HUES6 (cell line): ENCODE data around the gene MACROH2A2.

Source experiments
- H3K27ac ChIP-seq: 2 replicates; pipeline ENCODE4 v1.7.0; 2013; ENCODE audit warnings: low read depth, mild to moderate bottlenecking, low read length, inconsistent platforms
- H3K27me3 ChIP-seq: 2 replicates; pipeline ENCODE4 v1.6.1; 2013; ENCODE audit warnings: low read length; ENCODE audit not compliant: control insufficient read depth, insufficient read depth
- H3K36me3 ChIP-seq: 2 replicates; pipeline ENCODE4 v1.6.1; 2013; ENCODE audit warnings: low read length; ENCODE audit not compliant: control insufficient read depth, insufficient read depth
- H3K4me1 ChIP-seq: 2 replicates; pipeline ENCODE4 v1.6.1; 2013; ENCODE audit warnings: low read length; ENCODE audit not compliant: control insufficient read depth, insufficient read depth
- H3K4me3 ChIP-seq: 2 replicates; pipeline ENCODE4 v1.5.1; 2013; ENCODE audit warnings: low read depth, low read length
- H3K9ac ChIP-seq: one replicate; pipeline ENCODE4 v1.6.1; 2013; ENCODE audit warnings: mild to moderate bottlenecking, low read length
- H3K9me3 ChIP-seq: 2 replicates; pipeline ENCODE4 v1.6.1; 2013; ENCODE audit warnings: low read depth, low read length; ENCODE audit not compliant: control insufficient read depth, insufficient read depth

The MACROH2A2 gene

DNA sequence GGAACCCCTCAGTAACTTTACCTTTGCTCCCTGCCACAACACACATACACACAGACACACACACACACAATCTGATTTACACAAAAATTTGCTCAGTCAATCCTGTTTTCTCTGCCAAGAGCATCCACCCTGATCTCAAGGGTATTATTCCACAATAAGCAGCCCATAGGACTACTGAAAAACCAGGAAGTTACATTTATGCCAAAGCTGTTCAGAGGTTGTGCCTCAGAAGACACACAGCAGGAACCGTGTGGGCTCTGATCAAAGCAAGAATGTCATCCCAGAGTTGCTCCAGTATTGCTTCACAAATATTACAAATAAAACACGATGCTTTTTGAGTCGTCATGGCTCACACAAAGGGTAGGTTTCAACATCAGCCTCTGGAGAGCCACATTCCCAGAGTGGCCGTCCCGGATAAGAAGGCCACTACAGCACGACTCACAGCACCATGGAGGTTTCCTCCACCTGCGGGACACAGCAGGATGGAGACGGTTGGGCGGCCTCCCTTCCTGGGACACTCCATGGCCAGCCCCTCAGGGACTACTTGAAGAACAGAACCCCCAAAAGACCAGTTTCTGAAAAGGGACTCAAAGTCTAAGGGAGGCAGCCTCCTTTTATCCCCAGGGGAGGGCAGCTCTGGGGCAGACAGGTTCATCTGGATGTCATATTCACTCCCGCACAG is 78.4 kb downstream of the MACROH2A2 start:
- no peak overlapping the region for H3K4me3 ChIP-seq
- no peaks in the 10 kb centered on the region for H3K36me3 ChIP-seq
- H3K9me3 ChIP-seq, result no peaks in the 10 kb centered on the region
- H3K27me3 ChIP-seq, result peaks cover 27% of the 10 kb centered on the region
- H3K9ac ChIP-seq, result no peak overlapping the region
- H3K27ac ChIP-seq, result no peak overlapping the region
- H3K4me1 ChIP-seq, result peaks cover 11% of the 10 kb centered on the region; the same call in 1 of the 2 replicates

DNA sequence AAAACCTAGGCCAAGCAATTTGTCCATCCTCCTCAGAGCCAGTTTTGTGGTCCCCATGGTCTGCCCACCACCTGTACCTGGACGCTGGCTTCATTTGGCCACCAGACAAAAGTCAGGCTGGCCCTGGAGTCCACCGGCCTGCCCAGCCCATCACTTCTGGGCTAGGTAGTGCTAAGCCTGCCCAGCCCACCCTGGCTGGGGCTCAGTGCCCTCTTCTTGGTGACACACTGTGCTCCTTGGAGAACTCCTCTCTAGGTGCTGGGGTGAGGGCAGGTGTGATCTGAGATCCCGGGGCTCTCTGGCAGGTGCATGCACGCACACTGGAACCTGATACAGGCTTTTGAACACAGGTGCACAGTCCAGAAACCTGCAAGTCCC is 78.9 kb downstream of the MACROH2A2 start:
- Histone ChIP-seq H3K36me3 (no peaks in the 10 kb centered on the region), H3K27ac (no peak overlapping the region), H3K4me3 (no peak overlapping the region; the same call in 1 of the 2 replicates), H3K27me3 (peaks cover 27% of the 10 kb centered on the region), H3K4me1 (peaks cover 11% of the 10 kb centered on the region; the same call in 1 of the 2 replicates), H3K9ac (no peak overlapping the region), H3K9me3 (no peaks in the 10 kb centered on the region)

DNA sequence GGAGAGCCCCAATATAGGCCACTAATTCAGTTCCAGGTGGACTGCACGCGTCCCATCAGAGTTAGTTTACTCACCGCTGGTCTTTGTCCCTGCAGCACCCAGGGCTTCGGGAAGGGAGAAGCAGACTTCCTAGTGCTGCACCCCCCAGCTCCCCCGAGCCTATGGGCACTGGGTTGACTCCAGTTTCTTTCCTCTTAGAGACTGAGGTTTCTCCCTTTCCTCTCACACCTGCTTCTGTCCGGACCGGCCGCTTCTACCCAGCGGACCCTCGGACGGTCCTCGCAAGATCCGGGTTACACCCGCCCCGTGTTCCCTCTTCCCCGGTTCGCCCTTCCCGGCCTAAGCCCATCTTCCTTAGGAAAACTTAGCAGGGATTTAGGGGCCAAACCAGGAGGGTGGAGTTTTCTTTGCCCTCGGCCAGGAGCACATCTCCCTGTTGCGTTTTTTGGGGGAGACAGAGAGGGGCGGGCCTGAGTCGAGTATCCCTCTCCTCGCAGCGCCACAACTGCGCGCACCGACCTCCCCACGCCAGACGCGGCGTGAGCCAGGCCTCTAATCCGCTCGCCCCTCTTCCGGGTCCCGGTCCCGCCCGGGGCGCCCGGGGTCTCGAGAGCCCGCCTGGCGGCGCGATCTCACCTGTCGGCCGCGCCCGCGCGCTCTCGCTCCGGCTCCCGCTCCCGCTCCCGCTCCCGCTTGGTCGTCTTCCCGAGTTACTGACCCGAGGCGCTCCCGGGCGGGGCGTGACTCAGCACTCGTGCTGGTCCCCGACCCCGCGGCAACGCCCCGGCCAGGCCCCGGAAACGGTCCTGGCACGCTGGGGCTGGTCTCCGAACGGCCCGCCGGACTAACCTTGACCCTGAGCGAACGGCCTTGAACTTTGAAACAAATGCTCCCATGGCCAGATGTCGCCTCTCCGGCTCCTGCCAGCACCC is 79.7 kb downstream of the MACROH2A2 start, which contains the start of gene AIFM2:
AIFM2 (minus strand) TSS at position 728 of the 932 bp plus-strand sequence. CDS start 8,741 bp downstream, outside the sequence.
- Histone ChIP-seq H3K9me3 (no peaks in the 10 kb centered on the region), H3K36me3 (no peaks in the 10 kb centered on the region), H3K27me3 (peaks cover 27% of the 10 kb centered on the region), H3K4me1 (peaks cover 11% of the 10 kb centered on the region; the same call in 1 of the 2 replicates), H3K27ac (peak within 1 kb of the TSS; percentile 27; the same call in 1 of the 2 replicates), H3K9ac (peak within 1 kb of the TSS; percentile 84), H3K4me3 (peak within 1 kb of the TSS; percentile 68)

DNA sequence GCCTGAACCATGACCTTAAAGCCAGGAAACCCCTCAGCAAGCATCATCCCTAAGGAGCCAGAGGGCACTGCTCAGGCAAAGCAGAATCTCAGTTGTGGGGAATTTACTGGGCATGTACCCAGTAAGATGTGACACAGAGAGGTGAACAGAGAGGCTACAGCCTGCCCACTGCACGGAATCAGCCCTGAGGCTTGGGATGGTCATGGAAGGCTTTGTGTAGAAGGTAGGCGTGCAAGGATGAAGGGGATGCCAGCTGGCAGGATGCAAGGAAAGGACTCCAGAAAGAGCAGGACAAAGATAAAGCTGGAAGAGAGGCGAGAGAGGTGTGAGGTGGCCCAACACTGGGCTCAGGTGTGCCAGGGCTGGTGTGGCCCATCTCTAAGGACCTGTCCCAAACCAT is 82.4 kb downstream of the MACROH2A2 start:
- H3K27ac ChIP-seq, result no peak overlapping the region
- H3K36me3 ChIP-seq, result no peaks in the 10 kb centered on the region
- H3K9ac ChIP-seq, result no peak overlapping the region
- H3K4me1 ChIP-seq, result peaks cover 11% of the 10 kb centered on the region; the same call in 1 of the 2 replicates
- no peaks in the 10 kb centered on the region for H3K9me3 ChIP-seq
- peaks cover 27% of the 10 kb centered on the region for H3K27me3 ChIP-seq
- H3K4me3 ChIP-seq, result no peak overlapping the region

DNA sequence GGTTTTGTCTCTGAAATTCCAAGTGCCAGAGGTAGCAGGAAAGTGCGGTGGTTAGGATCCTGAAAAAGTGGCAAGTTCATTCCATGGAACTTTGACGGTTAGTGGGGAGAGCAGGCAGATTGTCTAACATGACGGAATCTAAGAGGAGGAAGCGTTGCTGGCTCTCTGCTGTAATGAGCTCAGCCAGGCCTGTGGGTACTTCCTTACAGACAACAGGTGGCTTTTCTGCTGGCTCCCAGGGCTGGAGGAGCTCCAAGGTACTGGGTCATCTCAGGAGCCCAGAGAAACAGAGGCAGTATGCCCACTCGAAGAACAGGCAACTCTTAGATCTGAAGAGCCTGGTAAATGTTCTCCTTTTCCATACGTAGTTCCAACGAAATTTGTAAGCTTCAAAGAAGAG is 83.0 kb downstream of the MACROH2A2 start:
- H3K4me1 ChIP-seq, result peaks cover 11% of the 10 kb centered on the region; the same call in 1 of the 2 replicates

DNA sequence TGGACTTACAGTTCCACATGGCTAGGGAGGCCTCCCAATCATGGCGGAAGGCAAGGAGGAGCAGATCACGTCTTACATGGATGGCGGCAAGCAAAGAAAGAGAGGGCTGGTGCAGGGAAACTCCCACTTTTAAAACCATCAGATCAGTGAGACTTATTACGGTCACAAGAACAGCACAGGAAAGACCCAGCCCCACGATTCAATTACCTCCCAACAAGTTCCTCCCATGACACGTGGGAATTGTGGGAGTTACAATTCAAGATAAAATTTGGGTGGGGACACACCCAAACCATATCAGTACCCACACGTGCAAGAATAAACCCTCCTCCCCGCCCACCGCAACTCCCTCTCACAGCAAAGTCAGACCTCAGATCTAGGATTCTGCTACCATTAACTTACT is 84.5 kb downstream of the MACROH2A2 start:
- no peak overlapping the region for H3K9ac ChIP-seq
- peaks cover 6% of the 10 kb centered on the region; the same call in 1 of the 2 replicates for H3K4me1 ChIP-seq
- H3K27me3 ChIP-seq, result peaks cover 17% of the 10 kb centered on the region
- no peak overlapping the region for H3K4me3 ChIP-seq
- no peak overlapping the region for H3K27ac ChIP-seq
- H3K9me3 ChIP-seq, result no peaks in the 10 kb centered on the region
- no peaks in the 10 kb centered on the region for H3K36me3 ChIP-seq

More for the DNA sequence above, 83.0 kb downstream of the MACROH2A2 start:
- no peak overlapping the region for H3K9ac ChIP-seq
- H3K9me3 ChIP-seq, result no peaks in the 10 kb centered on the region
- no peak overlapping the region for H3K4me3 ChIP-seq
- no peaks in the 10 kb centered on the region for H3K36me3 ChIP-seq
- H3K27ac ChIP-seq, result no peak overlapping the region
- H3K27me3 ChIP-seq, result peaks cover 27% of the 10 kb centered on the region

DNA sequence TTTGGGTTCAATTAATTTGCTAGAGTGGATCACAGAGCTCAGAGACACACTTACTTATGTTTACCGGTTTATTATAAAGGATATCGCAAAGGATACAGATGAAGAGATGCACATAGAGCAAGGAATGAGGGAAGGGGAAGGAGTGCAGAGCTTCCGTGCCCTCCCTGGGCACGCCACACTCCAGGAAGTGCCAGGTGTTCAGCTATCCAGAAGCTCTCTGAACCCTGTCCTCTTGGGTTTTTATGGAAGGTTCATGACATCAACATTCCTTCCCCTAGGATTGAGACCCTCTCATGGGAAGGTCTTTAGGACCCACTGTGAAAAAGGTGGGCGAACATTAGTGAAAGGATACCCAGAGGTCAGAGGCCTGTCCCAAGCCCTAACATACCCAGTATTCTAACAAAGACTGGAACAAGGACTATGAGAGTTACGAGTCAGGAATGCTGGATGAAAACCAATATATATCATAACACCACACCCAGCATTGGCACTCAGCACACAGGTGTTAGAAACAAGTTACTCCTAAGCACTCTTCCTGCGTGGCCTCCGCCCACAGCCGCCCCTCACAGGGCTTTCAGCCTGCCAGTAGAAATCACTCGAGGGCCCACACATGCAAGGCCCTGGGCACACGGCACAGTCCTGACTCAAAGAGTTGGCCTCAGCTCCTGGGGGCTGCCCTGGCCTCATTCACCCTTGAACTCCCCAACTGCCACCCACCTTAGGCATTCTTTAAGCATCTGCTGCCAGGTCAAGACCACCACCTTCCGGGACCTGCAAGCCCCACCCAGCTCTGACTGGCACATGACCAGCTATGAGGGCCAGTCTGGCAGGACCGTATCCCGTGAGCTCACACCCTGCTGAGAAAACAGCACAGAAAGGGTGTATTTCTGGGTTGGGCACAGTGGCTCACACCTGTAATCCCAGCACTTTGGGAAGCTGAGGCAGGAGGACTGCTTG is 85.6 kb downstream of the MACROH2A2 start:
- H3K36me3 ChIP-seq, result no peaks in the 10 kb centered on the region
- peaks cover 1% of the 10 kb centered on the region; the same call in 1 of the 2 replicates for H3K4me1 ChIP-seq
- H3K4me3 ChIP-seq, result no peak overlapping the region
- peaks cover 6% of the 10 kb centered on the region for H3K27me3 ChIP-seq
- no peaks in the 10 kb centered on the region for H3K9me3 ChIP-seq
- H3K27ac ChIP-seq, result no peak overlapping the region
- H3K9ac ChIP-seq, result no peak overlapping the region

DNA sequence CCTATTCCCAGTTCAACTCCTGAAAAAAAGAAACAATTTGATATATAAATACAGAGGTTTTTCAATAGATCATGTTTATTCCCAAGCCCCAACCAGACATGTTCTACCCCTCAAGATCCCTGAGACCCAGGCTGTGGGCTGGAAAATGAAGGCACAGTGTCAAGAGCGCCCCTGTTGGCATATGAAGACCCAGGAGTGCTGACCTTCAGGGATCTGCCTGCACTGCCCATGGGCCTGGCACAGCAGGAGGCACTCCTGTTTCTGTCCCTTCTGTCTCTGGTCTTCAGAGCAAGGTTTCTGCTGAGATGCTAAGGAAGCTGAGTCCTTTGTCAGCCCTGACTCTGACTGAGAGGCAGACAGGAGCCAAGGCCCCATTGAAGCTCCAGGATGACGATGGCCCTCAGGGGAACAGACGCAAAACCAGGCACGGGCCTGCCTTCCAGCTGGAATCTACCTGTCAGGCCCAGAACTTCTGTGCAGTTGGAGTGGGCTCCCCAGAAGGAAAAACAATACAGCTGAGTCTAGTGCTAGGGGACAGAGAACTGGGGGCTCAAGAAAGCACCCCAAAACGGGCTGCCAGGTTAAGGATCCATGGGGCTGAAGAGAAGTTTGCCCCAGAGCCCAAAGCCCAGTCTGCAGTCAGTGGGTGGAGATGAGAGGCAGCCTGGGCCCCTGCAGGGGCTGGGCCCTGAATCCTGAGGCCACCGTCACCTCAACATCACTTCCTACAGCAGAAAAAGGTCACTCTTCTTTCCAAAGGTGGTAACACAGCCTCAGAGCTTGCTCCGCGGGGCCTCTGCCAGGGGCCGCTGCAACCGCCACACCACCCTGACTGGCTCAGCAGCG is 86.7 kb downstream of the MACROH2A2 start:
- Histone ChIP-seq H3K27me3 (no peaks in the 10 kb centered on the region; the same call in 1 of the 2 replicates), H3K4me3 (no peak overlapping the region), H3K4me1 (peaks cover under 1% of the 10 kb centered on the region; the same call in 1 of the 2 replicates), H3K9ac (no peak overlapping the region), H3K36me3 (no peaks in the 10 kb centered on the region), H3K27ac (no peak overlapping the region), H3K9me3 (no peaks in the 10 kb centered on the region)

DNA sequence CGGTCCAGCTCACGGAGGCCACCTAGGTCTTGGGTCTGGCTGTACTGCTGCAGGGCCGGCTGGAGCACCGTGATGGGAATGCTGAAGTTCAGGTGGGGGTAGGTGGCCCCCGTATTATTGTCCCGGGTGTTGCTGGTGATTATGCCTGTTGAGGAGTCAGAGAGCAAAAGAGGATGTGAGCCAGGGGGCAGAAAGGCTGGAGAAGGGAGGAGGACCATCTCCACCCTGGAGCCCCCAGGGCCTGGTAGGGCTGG is 87.3 kb downstream of the MACROH2A2 start:
- Histone ChIP-seq H3K27me3 (no peaks in the 10 kb centered on the region; the same call in 1 of the 2 replicates), H3K4me3 (no peak overlapping the region), H3K4me1 (peaks cover 6% of the 10 kb centered on the region; the same call in 1 of the 2 replicates), H3K36me3 (no peaks in the 10 kb centered on the region), H3K27ac (no peak overlapping the region), H3K9ac (no peak overlapping the region), H3K9me3 (no peaks in the 10 kb centered on the region)

DNA sequence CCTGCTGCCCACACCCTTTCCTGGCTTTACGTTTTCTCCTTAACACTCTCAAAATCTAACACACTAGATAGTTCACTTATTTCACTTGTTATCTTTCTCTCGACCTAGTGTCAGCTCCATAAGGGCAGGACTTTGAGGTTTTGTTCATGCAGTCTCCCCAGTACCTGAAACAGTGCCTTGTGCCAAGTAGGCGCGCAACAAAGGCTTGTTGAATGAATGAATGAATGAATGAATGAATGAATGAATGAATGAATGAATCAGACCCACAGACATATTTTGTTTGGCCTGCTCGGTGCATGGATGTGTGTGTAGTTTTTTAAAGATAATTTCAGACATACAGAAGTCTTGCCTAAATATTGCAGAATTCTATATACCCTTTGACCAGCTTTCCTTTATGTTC is 87.7 kb downstream of the MACROH2A2 start:
- no peaks in the 10 kb centered on the region for H3K36me3 ChIP-seq
- peaks cover 10% of the 10 kb centered on the region; the same call in 1 of the 2 replicates for H3K4me1 ChIP-seq
- no peaks in the 10 kb centered on the region for H3K9me3 ChIP-seq
- no peak overlapping the region for H3K27ac ChIP-seq
- H3K27me3 ChIP-seq, result no peaks in the 10 kb centered on the region
- no peak overlapping the region for H3K4me3 ChIP-seq
- H3K9ac ChIP-seq, result no peak overlapping the region
